Thyroid gland (tissue), 4 donors: ENCODE results near the gene MOB2.

ENCODE experiments used
- POLR2A ChIP-seq, 2 donors: fragments of 450-650 bp; IDR thresholded peaks; one replicate each; pipeline ENCODE4 v1.6.1; 2017; ENCODE audit warnings: antibody characterized with exemption in 2 of 2, mild to moderate bottlenecking in 2 of 2, moderate library complexity in 1 of 2
- TF ChIP-seq, protein P1 (sequence below), 6 experiments: fragments of 200-600 bp in 3 of 6; fragments of 450-650 bp in 3 of 6; sonication (generic) in 3 of 6; IDR thresholded peaks; one replicate each; pipeline ENCODE4 v1.5.1; 2016 to 2019; ENCODE audit warnings: antibody characterized with exemption in 6 of 6, mild to moderate bottlenecking in 2 of 6, inconsistent platforms in 1 of 6, moderate library complexity in 1 of 6

GRCh38 chr11:1532014-1532586 is 45.5 kb upstream of the MOB2 start:
- TF ChIP-seq, protein P1, sequence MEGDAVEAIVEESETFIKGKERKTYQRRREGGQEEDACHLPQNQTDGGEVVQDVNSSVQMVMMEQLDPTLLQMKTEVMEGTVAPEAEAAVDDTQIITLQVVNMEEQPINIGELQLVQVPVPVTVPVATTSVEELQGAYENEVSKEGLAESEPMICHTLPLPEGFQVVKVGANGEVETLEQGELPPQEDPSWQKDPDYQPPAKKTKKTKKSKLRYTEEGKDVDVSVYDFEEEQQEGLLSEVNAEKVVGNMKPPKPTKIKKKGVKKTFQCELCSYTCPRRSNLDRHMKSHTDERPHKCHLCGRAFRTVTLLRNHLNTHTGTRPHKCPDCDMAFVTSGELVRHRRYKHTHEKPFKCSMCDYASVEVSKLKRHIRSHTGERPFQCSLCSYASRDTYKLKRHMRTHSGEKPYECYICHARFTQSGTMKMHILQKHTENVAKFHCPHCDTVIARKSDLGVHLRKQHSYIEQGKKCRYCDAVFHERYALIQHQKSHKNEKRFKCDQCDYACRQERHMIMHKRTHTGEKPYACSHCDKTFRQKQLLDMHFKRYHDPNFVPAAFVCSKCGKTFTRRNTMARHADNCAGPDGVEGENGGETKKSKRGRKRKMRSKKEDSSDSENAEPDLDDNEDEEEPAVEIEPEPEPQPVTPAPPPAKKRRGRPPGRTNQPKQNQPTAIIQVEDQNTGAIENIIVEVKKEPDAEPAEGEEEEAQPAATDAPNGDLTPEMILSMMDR (IDR thresholded peaks at IDR 0.05): no peak
- no peak for TF ChIP-seq POLR2A (IDR thresholded peaks at IDR 0.05)
